HepG2 (cell line): ENCODE data around the gene ZNF341. TPM values are rescaled to one million over a fixed set of nuclear protein-coding genes. Genes with fewer than 3 reads are reported as not detected.
A peak's percentile ranks its signal among the peaks of the same experiment; 100 is the strongest.

Experiments
- FOXC1 ChIP-seq: sonication (generic); formaldehyde crosslinking; IDR thresholded peaks from 2 replicates; pipeline ENCODE4 v1.8.0; 2022; ENCODE audit warnings: mild to moderate bottlenecking, missing genetic modification reagents, borderline replicate concordance
- KAT2B ChIP-seq: fragments of 150-350 bp; IDR thresholded peaks from 2 replicates; pipeline ENCODE4 v1.6.1; 2014; ENCODE audit warnings: low read depth, low read length, borderline replicate concordance
- KDM4B ChIP-seq: sonication (generic); formaldehyde crosslinking; IDR thresholded peaks from 2 replicates; pipeline ENCODE4 v1.4.0; 2020; ENCODE audit warnings: missing genetic modification reagents
- MEF2D ChIP-seq: sonication (generic); formaldehyde crosslinking; IDR thresholded peaks from 2 replicates; pipeline ENCODE4 v1.5.1; 2020; ENCODE audit warnings: mild to moderate bottlenecking, missing genetic modification reagents
- PAWR ChIP-seq: sonication (generic); formaldehyde crosslinking; IDR thresholded peaks from 2 replicates; pipeline ENCODE4 v1.4.0; 2020; ENCODE audit warnings: missing genetic modification reagents, mild to moderate bottlenecking, borderline replicate concordance
- SNRNP70 ChIP-seq: fragments of 200-400 bp; formaldehyde crosslinking; IDR thresholded peaks from 2 replicates; pipeline ENCODE4 v1.6.1; 2017; ENCODE audit warnings: mild to moderate bottlenecking, low read depth, low read length, moderate library complexity
- SP140L ChIP-seq: sonication (generic); formaldehyde crosslinking; IDR thresholded peaks from 2 replicates; pipeline ENCODE4 v1.4.0; 2020; ENCODE audit warnings: missing genetic modification reagents, borderline replicate concordance
- TBX2 ChIP-seq: sonication (generic); formaldehyde crosslinking; IDR thresholded peaks from 2 replicates; pipeline ENCODE4 v1.5.0; 2020; ENCODE audit warnings: missing genetic modification reagents, mild to moderate bottlenecking, borderline replicate concordance
- TP53 ChIP-seq: sonication (generic); formaldehyde crosslinking; conservative IDR thresholded peaks from 2 replicates; pipeline ENCODE4 v1.4.0; 2020; ENCODE audit warnings: missing genetic modification reagents
- ZBTB42 ChIP-seq: sonication (generic); formaldehyde crosslinking; IDR thresholded peaks from 2 replicates; pipeline ENCODE4 v1.5.0; 2020; ENCODE audit warnings: mild to moderate bottlenecking, missing genetic modification reagents
- ZNF136 ChIP-seq: sonication (generic); formaldehyde crosslinking; IDR thresholded peaks from 2 replicates; pipeline ENCODE4 v1.8.1; 2022; ENCODE audit warnings: low read depth, mild to moderate bottlenecking, moderate library complexity, missing genetic modification reagents
- ZNF180 ChIP-seq: sonication (generic); formaldehyde crosslinking; IDR thresholded peaks from 2 replicates; pipeline ENCODE4 v1.4.0; 2020; ENCODE audit warnings: low read depth, missing genetic modification reagents, borderline replicate concordance
- ZNF20 ChIP-seq: sonication (generic); formaldehyde crosslinking; IDR thresholded peaks from 2 replicates; pipeline ENCODE4 v1.4.0; 2020; ENCODE audit warnings: mild to moderate bottlenecking, moderate library complexity, missing genetic modification reagents
- ZNF207 ChIP-seq: fragments of 450-650 bp; IDR thresholded peaks from 2 replicates; pipeline ENCODE4 v1.6.1; 2016; ENCODE audit warnings: antibody characterized with exemption, borderline replicate concordance
- ZNF276 ChIP-seq: sonication (generic); formaldehyde crosslinking; IDR thresholded peaks from 2 replicates; pipeline ENCODE4 v1.4.0; 2020; ENCODE audit warnings: mild to moderate bottlenecking, low read depth, missing genetic modification reagents
- ZNF34 ChIP-seq: sonication (generic); formaldehyde crosslinking; IDR thresholded peaks from 2 replicates; pipeline ENCODE4 v1.4.0; 2020; ENCODE audit warnings: mild to moderate bottlenecking, missing genetic modification reagents, borderline replicate concordance
- ZNF431 ChIP-seq: sonication (generic); formaldehyde crosslinking; IDR thresholded peaks from 2 replicates; pipeline ENCODE4 v1.9.0; 2022; ENCODE audit warnings: missing genetic modification reagents, low read depth, mild to moderate bottlenecking, borderline replicate concordance
- ZNF562 ChIP-seq: sonication (generic); formaldehyde crosslinking; IDR thresholded peaks from 2 replicates; pipeline ENCODE4 v1.8.0; 2022; ENCODE audit warnings: missing genetic modification reagents, borderline replicate concordance
- ZNF780A ChIP-seq: sonication (generic); formaldehyde crosslinking; IDR thresholded peaks from 2 replicates; pipeline ENCODE4 v1.8.0; 2022; ENCODE audit warnings: mild to moderate bottlenecking, missing genetic modification reagents, moderate library complexity
- ZSCAN12 ChIP-seq: sonication (generic); formaldehyde crosslinking; IDR thresholded peaks from 2 replicates; pipeline ENCODE4 v1.9.0; 2021; ENCODE audit warnings: mild to moderate bottlenecking, missing genetic modification reagents
- polyA plus RNA-seq, 8 experiments: library from polyadenylated mRNA; depleted of rRNA in 3 of 8; stranded (reverse) in 7 of 8; unstranded in 1 of 8; fragments of >200 nt; fragmentation: Illumina TruSeq in 4 of 8; extraction: Trizol in 4 of 8; gene quantifications; 2 replicates each; pipeline versions ENCODE4 v1.2.1 to v1.2.3, GENCODE V29; 2011 to 2016; ENCODE audit warnings: low read depth in 4 of 8, missing spikeins in 1 of 8, mixed read lengths in 1 of 8; ENCODE audit not compliant: insufficient read depth in 1 of 8
- total RNA-seq, 5 experiments: library from RNA; depleted of rRNA; stranded (reverse); fragments of >200 nt; fragmentation: Illumina TruSeq; extraction: Trizol; gene quantifications; 2 replicates each; pipeline ENCODE4 v1.2.3, GENCODE V29; 2016; ENCODE audit warnings: low read depth in 1 of 5
- TF ChIP-seq, protein P1 (sequence below): sonication (generic); formaldehyde crosslinking; IDR thresholded peaks from 2 replicates; pipeline ENCODE4 v1.4.0; 2020; ENCODE audit warnings: mild to moderate bottlenecking, missing genetic modification reagents
- TF ChIP-seq, protein P2 (sequence below): sonication (generic); formaldehyde crosslinking; IDR thresholded peaks from 2 replicates; pipeline ENCODE4 v1.4.0; 2020; ENCODE audit warnings: mild to moderate bottlenecking, missing genetic modification reagents
- TF ChIP-seq, protein P3 (sequence below): IDR thresholded peaks from 2 replicates; pipeline ENCODE4 v1.6.1; 2018; ENCODE audit warnings: missing genetic modification reagents
- TF ChIP-seq, protein P4 (sequence below): sonication (generic); formaldehyde crosslinking; IDR thresholded peaks from 2 replicates; pipeline ENCODE4 v1.4.0; 2020; ENCODE audit warnings: missing genetic modification reagents

ZNF341 gene
- total and polyA plus RNA-seq, 2 of the 13 experiments (the other 11 are each of a cell fraction or from before 2014, with no cell fraction given): 1.1 to 2.2 TPM

GRCh38 chr20:33731693-33732165, at the start of gene ZNF341 (continued):
- TF ChIP-seq, protein P1, sequence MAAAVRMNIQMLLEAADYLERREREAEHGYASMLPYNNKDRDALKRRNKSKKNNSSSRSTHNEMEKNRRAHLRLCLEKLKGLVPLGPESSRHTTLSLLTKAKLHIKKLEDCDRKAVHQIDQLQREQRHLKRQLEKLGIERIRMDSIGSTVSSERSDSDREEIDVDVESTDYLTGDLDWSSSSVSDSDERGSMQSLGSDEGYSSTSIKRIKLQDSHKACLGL (CRISPR knock-in tag): no peak
- TF ChIP-seq TP53 (CRISPR knock-in tag) (0 out of 2 replicates have a peak, but pooled peaks have one; percentile 42), TBX2 (no peak; the same call in 1 of the 2 replicates), PAWR (CRISPR knock-in tag) (no peak), ZNF20 (CRISPR knock-in tag) (no peak), MEF2D (CRISPR knock-in tag) (peak; percentile 58; the same call in 1 of the 2 replicates), ZSCAN12 (CRISPR knock-in tag) (no peak; the same call in 1 of the 2 replicates), SP140L (CRISPR knock-in tag) (peak; percentile 11; the same call in 1 of the 2 replicates), KDM4B (CRISPR knock-in tag) (0 out of 2 replicates have a peak, but pooled peaks have one; percentile 13), ZNF34 (CRISPR knock-in tag) (no peak), ZBTB42 (CRISPR knock-in tag) (0 out of 2 replicates have a peak, but pooled peaks have one; percentile 71), ZNF562 (CRISPR knock-in tag) (no peak), ZNF180 (no peak), ZNF136 (CRISPR knock-in tag) (no peak; the same call in 1 of the 2 replicates), ZNF276 (CRISPR knock-in tag) (no peak), ZNF780A (CRISPR knock-in tag) (0 out of 2 replicates have a peak, but pooled peaks have one; percentile 68), SNRNP70 (no peak), KAT2B (no peak), ZNF431 (CRISPR knock-in tag) (no peak), FOXC1 (CRISPR knock-in tag) (0 out of 2 replicates have a peak, but pooled peaks have one; percentile 2), ZNF207 (no peak)
- TF ChIP-seq, protein P2, sequence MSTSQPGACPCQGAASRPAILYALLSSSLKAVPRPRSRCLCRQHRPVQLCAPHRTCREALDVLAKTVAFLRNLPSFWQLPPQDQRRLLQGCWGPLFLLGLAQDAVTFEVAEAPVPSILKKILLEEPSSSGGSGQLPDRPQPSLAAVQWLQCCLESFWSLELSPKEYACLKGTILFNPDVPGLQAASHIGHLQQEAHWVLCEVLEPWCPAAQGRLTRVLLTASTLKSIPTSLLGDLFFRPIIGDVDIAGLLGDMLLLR: no peak
- TF ChIP-seq, protein P3, sequence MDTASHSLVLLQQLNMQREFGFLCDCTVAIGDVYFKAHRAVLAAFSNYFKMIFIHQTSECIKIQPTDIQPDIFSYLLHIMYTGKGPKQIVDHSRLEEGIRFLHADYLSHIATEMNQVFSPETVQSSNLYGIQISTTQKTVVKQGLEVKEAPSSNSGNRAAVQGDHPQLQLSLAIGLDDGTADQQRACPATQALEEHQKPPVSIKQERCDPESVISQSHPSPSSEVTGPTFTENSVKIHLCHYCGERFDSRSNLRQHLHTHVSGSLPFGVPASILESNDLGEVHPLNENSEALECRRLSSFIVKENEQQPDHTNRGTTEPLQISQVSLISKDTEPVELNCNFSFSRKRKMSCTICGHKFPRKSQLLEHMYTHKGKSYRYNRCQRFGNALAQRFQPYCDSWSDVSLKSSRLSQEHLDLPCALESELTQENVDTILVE (CRISPR knock-in tag): peak; percentile 98; the same call in 1 of the 2 replicates
- TF ChIP-seq, protein P4, sequence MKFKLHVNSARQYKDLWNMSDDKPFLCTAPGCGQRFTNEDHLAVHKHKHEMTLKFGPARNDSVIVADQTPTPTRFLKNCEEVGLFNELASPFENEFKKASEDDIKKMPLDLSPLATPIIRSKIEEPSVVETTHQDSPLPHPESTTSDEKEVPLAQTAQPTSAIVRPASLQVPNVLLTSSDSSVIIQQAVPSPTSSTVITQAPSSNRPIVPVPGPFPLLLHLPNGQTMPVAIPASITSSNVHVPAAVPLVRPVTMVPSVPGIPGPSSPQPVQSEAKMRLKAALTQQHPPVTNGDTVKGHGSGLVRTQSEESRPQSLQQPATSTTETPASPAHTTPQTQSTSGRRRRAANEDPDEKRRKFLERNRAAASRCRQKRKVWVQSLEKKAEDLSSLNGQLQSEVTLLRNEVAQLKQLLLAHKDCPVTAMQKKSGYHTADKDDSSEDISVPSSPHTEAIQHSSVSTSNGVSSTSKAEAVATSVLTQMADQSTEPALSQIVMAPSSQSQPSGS (CRISPR knock-in tag): peak; percentile 48; the same call in 1 of the 2 replicates
